ENCODE results near the gene DLGAP4. TPM values are rescaled to one million over a fixed set of nuclear protein-coding genes. Genes with fewer than 3 reads are reported as not detected.

DLGAP4 gene
- polyA plus RNA-seq, 1 of the 3 experiments (the other 2 are of a cell fraction), result 31.2 TPM

DNA sequence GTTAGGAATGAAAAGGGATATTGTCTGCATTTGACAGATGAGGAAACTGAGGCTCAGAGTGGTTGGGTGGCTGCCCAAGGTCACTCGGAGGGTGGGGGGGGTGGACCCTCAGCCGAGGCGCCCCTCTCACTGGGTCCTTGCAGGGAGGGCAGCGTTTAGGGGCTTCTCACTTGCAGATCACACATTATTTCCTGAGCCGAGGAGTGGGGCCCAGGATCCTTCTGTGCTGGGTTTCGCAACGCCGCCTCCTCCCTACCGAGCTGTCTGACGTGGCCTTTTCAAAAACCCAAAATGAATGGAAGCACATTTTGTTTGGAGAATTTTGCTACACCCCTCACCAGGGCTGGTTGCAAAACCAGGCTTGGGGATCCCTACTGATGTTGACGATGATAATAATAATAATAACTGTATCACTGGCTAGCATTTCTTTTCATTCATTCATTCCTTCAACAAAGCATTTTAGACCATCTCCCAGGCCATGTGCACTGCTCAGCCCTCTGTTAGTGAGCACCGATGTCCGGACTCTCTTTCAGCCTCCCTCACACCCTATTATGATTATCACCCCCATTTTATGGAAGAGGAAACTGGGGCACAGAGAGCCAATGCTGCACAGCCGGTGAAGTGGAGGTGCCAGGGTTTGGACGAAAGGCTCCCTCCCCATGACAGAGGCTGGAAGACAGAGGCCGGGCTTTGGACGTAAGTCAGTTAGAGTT, 5.2 kb downstream of the DLGAP4 start (continued):
- TF ChIP-seq, protein P1, sequence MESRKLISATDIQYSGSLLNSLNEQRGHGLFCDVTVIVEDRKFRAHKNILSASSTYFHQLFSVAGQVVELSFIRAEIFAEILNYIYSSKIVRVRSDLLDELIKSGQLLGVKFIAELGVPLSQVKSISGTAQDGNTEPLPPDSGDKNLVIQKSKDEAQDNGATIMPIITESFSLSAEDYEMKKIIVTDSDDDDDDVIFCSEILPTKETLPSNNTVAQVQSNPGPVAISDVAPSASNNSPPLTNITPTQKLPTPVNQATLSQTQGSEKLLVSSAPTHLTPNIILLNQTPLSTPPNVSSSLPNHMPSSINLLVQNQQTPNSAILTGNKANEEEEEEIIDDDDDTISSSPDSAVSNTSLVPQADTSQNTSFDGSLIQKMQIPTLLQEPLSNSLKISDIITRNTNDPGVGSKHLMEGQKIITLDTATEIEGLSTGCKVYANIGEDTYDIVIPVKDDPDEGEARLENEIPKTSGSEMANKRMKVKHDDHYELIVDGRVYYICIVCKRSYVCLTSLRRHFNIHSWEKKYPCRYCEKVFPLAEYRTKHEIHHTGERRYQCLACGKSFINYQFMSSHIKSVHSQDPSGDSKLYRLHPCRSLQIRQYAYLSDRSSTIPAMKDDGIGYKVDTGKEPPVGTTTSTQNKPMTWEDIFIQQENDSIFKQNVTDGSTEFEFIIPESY (IDR thresholded peaks at IDR 0.05; ENCODE audit: borderline replicate concordance, low read depth), result no peak
- TF ChIP-seq NRF1 (IDR thresholded peaks at IDR 0.05; ENCODE audit: low read depth, low read length), result no peak
- TF ChIP-seq, protein P2, sequence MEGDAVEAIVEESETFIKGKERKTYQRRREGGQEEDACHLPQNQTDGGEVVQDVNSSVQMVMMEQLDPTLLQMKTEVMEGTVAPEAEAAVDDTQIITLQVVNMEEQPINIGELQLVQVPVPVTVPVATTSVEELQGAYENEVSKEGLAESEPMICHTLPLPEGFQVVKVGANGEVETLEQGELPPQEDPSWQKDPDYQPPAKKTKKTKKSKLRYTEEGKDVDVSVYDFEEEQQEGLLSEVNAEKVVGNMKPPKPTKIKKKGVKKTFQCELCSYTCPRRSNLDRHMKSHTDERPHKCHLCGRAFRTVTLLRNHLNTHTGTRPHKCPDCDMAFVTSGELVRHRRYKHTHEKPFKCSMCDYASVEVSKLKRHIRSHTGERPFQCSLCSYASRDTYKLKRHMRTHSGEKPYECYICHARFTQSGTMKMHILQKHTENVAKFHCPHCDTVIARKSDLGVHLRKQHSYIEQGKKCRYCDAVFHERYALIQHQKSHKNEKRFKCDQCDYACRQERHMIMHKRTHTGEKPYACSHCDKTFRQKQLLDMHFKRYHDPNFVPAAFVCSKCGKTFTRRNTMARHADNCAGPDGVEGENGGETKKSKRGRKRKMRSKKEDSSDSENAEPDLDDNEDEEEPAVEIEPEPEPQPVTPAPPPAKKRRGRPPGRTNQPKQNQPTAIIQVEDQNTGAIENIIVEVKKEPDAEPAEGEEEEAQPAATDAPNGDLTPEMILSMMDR (IDR thresholded peaks at IDR 0.05), result no peak
- TF ChIP-seq RAD21 (IDR thresholded peaks at IDR 0.05; ENCODE audit: low read length), result no peak
- TF ChIP-seq EP300 (IDR thresholded peaks at IDR 0.05; ENCODE audit: borderline replicate concordance in 1 of 2, low read depth in 1 of 2, low read length in 1 of 2), result no peak
- no peak for TF ChIP-seq GABPA (IDR thresholded peaks at IDR 0.05; ENCODE audit: low read depth)
- TF ChIP-seq FOXJ3 (CRISPR knock-in tag; IDR thresholded peaks at IDR 0.05), result no peak

DNA sequence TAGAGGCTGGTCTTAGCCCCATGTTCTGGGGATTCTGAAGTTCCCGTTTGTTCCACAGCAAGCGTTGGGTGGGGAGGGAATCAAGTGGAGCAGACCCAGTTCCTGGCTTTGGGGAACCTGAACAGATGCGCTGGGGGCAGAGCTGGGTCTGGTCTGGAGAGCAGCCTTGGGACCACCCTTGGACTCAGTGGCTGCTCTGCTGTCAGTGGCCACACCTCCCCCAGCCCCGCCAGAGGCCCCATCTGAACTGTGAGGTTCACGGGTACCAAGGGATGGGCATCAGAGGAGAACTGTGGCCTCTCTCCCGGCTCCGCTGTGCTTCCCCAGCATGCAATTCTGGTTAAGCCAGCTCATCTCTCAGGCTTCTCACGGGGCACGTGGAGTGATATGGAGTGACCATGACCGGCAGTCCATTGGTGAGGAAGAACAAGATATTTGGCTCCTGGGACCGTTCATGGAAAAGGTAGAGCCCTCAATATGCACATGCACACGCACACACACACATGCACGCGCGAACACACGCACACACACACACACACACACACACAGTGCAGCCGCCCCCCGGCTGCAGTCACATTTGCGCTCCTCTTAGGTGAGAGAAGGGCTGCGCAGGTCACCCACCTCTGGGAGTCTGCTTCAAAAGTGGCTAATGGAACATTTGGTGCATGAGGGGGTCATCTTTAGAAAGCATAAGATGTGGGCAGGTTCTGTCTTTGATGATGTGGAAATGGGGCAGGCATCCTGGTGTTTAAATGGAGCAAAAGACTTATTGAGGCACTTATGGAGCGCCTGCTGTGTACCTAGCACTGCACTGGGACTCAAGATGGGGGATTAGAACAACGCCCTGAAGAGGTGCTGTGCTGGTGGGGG, 6.0 kb downstream of the DLGAP4 start:
- H2AFZ ChIP-seq (ENCODE audit: low read depth), result no peak overlapping the region
- no peaks in the 10 kb centered on the region for H3K9me2 ChIP-seq
- no peak overlapping the region for H3K27ac ChIP-seq (ENCODE audit: low read depth in 2 of 2, low read length in 1 of 2)
- CTCF ChIA-PET, result no interaction called here
- DNase-seq, result no peak
- H3K79me2 ChIP-seq (ENCODE audit: insufficient read depth), result no peaks in the 10 kb centered on the region
- H4K20me1 ChIP-seq (ENCODE audit: insufficient read depth), result no peaks in the 10 kb centered on the region
- no peak overlapping the region for H3K9ac ChIP-seq
- 75% methylated on average over 12 of the region's 22 CpGs for WGBS (ENCODE audit: low lambda C conversion rate)
- no peaks in the 10 kb centered on the region for H3F3A ChIP-seq (replicated peaks; ENCODE audit: insufficient read depth)
- peaks cover 0 to 11% of the 10 kb centered on the region in 2 experiments; a peak in 1 of 4 replicates for H3K4me1 ChIP-seq (ENCODE audit: control insufficient read depth in 1 of 2, insufficient read depth in 2 of 2, low read depth in 1 of 2, low read length in 1 of 2)
- no peaks in the 10 kb centered on the region for H3K36me3 ChIP-seq (replicated peaks in 1 of 2; ENCODE audit: control insufficient read depth in 1 of 2, insufficient read depth in 2 of 2, low read length in 1 of 2)
- TF ChIP-seq, protein P2 (IDR thresholded peaks at IDR 0.05), result no peak
- TF ChIP-seq ELF1 (IDR thresholded peaks at IDR 0.05) (no peak), MXI1 (IDR thresholded peaks at IDR 0.05; ENCODE audit: low read depth, low read length) (no peak), USF1 (IDR thresholded peaks at IDR 0.05; ENCODE audit: borderline replicate concordance, low read depth) (no peak), SIN3A (IDR thresholded peaks at IDR 0.05; ENCODE audit: borderline replicate concordance, low read depth, low read length) (no peak)
- TF ChIP-seq, protein P3, sequence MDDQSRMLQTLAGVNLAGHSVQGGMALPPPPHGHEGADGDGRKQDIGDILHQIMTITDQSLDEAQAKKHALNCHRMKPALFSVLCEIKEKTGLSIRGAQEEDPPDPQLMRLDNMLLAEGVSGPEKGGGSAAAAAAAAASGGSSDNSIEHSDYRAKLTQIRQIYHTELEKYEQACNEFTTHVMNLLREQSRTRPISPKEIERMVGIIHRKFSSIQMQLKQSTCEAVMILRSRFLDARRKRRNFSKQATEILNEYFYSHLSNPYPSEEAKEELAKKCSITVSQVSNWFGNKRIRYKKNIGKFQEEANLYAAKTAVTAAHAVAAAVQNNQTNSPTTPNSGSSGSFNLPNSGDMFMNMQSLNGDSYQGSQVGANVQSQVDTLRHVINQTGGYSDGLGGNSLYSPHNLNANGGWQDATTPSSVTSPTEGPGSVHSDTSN (IDR thresholded peaks at IDR 0.05), result no peak
- TF ChIP-seq, protein P1 (IDR thresholded peaks at IDR 0.05; ENCODE audit: borderline replicate concordance, low read depth), result no peak
- H3K9me3 ChIP-seq, result no peaks in the 10 kb centered on the region
- peaks cover 21% of the 10 kb centered on the region for H3K27me3 ChIP-seq (ENCODE audit: insufficient read depth)
- H3K4me2 ChIP-seq, result no peak overlapping the region
- POLR2A ChIA-PET, result no interaction called here
- no peak overlapping the region for H3K4me3 ChIP-seq (ENCODE audit: low read depth in 2 of 2, low read length in 1 of 2)

All from SK-N-SH (cell line).